Superior temporal gyrus (tissue), 1 donor: Measurements from ENCODE around the gene CERS6.

Experiments used
- DNase-seq: peaks from one replicate; pipeline ENCODE4 v3.0.0-alpha.2; 2016; ENCODE audit errors: extremely low spot score

CERS6 gene

DNA sequence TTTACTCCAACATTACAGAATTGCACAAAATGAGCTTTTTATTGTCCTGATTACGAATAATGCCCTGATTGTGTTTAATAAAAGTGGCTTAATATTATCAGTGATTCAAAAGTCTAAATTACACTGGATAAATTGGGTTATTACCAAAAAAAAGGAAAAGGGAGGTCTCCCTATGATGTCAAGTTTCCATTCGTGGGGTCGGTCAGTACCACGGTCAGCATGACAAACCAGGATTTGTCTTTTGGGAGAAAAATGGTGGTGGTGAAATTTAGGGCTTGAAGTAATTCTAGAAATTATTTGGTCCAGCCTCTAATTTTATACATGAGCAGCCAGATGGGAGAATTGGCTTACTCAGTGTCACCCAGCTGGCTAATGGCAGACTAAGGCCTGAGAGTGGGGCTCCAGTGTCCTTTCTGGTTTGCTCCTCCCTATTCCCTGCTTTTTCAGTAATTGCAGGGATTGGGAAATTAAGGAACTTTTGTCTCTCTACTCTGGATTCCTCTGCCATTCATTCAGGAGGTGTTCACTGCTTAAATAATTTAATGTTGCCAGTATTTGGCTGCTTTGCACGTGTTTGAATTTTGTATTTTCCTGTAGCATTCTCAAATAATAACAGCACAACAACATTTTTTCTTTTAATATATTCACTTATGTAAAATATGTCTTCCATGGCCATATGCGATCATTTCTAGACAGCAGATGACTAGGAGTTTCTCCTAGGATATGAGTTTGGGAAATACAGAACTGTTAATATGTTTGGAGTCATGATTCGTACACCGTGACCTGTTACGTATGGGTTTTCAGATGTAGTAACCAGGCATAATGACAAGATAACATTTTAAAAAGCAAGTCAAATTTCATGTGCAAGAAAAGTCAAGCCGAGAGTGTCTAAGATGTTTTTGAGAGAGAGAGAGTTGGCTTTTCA, 217.5 kb downstream of the CERS6 start:
- DNase-seq: no peak

DNA sequence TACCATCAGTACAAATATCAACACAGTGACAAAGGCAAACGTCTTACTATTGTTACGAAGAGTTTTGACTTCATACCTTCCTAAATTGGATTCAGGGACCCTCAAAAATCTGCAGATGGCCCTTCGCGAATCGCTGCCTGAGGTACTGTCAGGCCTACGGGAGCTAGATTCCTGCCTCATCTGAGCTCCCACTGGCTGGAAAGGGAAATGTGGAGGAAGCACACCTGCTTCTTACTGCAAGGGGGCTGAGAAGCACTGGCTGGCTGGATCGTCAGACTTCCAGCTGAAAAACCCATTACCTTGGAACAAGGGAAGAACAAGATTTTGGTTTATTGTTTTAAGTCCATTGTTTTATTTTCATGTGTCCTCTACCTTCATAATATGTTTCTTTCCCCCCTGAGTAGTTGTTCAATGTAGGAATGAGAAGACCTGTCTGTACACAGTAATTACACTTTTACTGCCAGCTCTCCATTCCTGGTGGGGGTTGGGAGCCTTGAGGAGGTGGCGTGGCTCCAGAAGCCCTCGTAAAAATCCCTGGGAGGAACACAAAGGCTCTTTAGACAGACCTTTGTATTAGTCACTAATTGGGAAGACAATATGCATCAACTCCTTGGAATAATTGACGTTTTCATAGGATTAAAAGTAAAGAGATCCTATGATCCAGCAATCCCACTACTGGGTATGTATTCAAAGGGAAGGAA, 222.2 kb downstream of the CERS6 start:
- no peak for DNase-seq

DNA sequence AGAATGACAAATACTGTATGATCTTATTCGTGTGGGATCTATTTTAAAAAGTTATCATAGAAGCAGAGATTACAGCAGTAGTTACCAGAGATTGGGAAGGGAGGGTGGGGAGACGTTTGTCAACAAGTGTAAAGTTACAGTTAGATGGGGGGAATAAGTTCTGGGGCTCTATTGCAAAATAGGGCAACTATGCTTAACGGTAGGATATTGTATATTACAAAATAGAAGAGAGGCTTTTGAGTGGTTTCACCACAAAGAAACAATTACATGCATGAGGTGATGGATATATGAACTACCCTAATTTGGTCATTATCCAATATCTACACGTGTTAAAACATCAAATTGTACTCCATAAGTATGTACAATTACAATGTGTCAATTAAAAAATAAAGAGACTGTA, 223.0 kb downstream of the CERS6 start:
- no peak for DNase-seq

DNA sequence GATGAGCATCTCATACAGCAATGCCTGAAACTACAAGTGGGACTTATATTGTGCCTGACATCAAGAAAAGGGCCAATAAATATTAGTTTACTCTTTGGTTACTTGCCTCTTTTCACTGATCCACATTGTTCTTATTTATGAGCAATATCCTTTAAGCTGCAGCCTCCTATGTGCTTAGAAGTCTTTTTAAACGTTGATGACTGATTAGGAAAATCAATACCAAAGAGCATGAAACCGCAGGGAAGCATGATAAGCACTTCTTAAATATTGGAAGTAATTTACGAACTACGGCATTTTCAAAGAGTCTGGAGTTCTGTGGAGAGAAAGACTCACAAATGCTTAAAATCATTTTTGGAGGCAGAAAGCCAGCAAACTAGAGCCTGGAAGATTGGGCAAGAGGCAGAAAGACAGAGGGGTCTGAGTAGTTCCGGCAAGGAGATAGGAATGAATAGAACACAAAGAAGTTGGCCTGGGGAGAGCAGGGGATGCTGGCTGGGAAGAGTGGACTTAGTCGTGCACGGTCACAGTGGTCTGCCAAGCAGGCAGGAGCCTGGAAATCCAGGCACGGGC, 223.8 kb downstream of the CERS6 start:
- DNase-seq: no peak

DNA sequence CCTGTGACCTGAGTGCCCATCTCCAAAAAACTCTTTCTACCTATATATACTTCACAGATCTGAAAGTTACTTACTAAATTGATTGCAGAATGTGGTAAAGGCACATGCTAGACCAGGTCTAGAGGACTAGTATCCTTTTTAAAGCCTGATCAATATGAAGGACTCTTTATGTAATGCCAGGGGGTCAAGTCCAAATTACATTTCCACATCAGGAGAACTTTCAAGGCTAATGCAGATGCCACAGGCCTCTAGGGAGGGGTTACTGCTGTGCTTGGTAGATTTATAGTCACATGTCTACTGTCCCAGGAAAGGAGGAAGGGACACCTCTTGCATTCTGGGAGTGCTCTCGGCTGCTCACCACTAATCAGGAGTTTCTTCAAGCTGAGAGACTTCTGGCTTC, 227.9 kb downstream of the CERS6 start:
- DNase-seq: no peak

DNA sequence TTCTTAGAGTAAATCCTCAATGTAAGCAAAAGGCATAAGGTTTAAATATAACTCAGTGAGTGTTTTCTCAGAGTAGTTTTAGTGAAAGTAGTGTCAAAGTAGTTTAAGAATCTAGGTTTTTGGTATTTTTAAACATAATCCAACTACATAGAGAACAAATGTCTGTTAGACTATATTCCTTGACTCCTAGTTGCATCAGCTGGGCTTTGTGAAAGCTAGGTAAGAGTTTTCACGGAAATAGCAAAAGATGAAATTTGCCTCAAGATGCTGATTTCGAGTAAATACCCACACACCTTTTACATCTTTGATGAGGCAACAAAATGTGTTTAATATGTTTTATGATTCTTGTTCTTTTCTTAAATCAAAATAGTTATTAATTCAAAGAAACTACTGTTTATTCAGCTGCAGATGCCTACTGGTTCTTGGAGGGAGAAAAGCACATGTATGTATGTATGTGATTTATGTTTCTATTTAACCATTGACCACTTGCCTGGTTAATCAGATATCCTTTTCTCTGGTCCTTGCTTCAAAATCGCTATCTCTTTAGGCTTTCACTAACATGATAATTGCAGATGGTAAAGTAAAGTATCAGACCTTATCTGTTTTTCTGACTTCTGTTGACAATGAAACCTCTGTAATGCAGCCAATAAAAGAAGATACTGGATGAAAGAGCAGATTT, 229.0 kb downstream of the CERS6 start:
- no peak for DNase-seq

DNA sequence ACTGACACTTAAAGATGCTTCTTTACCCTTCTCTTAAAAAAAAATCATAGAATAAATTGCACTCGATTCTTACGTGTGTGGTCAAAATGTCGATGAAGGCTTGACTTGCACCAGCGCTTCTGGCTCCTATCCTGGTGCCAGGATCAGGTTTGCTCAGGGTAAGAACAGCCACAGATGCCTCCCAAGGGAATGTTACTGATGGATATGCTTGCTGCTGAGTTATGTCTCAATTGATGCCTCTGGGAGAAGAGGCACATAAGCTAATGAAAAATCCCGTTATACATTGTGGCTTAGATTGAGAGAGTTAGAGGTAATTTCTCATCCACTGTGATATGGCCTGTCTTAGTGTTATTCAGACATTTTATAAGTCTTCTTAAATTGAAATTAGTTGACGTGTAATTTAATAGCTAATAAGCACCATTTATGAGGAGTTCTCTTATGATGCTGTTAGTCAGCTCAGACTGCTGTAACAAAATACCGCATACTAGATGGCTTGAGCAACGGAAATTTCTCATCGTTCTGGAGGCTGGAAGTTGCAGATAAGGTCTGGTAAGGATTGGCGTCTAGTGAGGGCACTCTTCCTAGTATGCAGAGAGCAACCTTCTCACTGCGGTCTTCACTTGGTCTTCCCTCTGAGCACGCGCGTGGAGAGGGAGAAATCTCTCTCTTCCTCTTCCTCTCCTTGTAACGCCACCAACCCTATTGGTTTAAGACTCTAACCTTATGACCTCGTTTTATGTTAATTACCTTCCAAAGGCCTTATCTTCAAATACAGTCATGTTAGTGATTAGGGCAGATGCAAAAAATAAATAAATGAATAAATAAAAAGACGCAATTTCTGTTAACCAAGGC, 229.8 kb downstream of the CERS6 start:
- no peak for DNase-seq

DNA sequence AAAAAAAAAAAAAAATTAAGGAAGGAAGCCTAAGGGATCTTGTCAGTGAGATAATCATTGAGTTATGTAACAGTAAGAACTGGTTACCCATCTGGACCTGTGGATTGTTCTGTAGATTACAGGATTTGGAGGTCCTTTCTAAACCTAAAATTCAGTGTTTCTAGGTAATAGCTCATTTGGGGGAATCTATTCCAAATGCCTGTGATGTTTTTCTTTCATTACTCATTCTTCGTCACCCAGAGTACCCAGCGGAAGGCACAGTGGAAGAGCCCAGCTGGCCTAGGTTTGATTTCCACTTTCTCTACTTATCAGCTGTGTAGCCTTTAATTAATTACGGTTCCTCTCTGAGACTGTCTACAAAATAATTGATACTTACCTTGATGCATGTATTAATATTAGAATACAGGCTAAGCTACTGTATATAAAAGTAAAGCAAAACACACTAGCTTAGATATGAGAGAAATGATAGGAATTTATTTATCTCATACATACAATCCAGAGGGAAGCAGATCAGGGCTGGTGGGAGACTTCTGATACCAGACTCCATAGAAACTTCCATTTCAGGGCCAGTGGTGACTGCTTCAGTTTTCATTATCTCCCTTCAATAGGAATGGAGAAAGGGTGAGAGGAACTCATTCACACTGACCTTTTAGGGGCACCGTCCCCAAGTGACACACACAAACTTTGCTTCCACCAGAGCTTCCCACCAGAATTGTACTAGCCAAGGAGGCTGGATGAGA, 230.6 kb downstream of the CERS6 start:
- no peak for DNase-seq

DNA sequence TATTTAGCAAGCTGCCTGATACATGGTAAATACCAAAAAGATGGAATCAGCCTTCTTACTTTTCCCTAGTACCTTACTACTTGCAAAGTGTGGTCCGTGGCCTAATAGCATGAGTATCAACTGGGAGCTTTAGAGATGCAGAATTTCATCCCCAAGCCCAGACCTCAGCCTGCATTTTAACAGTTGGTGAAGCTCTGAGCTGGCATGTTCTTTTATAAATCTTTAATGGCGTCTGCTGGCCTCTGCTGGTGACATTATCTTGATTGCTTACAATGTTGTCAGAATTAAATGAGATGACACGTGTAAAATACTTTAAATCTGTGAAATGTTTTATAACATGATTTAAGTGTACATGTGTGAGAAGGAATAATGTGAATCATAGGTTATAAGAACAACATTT, 231.2 kb downstream of the CERS6 start:
- peak; percentile 43 for DNase-seq

DNA sequence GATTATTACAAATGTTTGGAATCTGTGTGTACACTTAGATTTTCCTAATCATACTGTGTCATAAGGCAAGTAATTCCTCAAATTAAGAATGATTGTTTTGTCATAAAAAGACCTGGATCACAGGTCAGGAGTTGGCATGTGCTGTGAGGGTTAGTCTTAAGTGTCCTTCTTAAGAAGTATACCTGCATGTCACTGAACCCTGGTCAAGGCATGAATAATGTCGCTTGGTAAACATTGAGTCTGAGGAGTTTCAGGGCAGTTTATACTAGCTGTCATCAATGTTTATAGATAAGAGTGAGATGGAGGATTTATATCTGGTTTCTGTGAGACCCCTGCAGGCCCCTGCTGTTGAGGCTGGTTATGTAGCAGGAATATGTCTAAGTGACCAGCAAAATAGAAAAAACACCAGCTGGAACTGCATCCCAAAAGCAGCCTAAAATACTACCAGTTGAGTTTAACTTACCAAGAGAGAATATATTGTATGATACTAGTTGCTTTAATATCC, 234.4 kb downstream of the CERS6 start:
- no peak for DNase-seq

DNA sequence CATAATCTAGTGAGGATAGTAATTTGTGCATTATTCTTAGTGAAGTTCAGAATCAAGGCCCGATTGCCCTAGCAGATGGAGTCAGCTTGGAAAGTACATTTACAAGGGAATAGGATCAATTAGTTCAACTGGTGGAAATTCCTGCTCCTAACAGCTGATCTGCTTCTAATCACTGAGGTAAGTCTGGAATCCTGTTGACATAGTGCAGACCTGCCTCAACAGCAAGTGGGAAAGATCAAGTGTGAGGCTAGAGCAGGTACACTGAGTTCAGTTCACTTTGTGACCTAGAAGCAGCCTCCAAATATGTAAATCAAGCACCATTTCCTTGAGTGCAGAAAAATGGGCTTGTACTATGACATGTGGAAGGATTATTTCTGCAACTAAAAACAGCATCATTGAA, 235.1 kb downstream of the CERS6 start:
- no peak for DNase-seq

DNA sequence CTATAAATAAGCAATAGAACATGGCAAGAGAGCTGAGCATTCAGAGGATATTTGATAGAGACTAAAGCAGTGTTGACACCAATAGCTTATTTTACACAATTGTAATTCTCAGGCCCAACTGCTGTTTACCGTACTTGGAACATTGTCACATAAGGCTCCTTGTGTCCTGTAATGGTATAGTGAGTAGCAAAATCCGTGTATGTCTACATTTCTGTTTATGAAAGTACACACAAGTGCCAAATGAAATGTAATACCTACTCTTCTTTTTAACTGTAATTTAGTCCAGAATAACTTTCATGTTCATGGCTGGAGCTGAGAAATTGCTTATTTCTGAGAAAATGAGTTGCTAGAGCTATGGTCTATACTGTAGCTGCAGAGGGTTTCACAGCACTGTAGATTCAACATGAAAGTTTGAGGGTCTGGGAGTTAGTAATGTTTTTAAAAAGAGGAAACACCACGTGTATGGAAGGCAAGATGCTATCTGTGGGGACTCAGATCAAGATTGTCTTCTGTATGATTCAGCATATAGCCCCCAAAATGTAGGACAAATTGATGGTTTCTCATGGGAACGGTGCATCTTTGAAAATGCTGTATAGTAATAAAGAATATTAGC, 236.2 kb downstream of the CERS6 start:
- no peak for DNase-seq

DNA sequence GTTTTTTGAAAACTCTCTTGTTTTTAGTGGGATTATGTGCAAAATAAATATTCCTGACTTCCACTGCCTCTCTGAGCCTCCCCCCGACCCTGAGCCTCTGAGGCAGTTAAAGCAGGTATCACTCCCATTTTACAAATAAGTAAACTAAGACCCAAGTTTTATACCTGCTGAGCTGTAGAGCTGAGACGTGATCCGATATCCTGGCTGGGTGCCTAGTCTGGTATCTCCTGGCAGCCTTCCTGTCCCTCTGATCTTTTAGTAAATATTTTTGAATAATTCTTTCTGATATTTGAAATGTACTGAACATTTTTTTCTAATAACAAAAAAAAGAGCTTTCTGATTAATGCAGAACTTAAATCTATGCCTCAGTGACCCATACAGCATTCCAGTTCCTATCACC, 238.1 kb downstream of the CERS6 start:
- DNase-seq: no peak

DNA sequence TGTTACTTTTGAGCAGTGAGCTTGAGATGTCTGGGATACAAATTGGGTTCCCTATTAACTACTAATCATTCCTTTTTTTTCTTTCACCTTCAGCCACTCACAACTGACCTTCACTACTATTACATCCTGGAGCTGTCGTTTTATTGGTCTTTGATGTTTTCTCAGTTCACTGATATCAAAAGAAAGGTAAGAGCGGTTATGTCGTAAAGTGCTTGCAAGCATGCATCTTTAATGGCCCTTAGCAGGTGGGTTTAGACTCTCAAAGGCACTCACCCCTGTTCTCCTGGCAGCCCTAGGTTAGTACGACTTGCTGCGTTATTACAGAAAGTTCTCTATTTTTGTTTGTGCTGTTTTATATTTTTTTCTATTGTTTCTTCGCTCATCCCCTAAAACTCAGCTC, 238.8 kb downstream of the CERS6 start:
- DNase-seq: no peak

DNA sequence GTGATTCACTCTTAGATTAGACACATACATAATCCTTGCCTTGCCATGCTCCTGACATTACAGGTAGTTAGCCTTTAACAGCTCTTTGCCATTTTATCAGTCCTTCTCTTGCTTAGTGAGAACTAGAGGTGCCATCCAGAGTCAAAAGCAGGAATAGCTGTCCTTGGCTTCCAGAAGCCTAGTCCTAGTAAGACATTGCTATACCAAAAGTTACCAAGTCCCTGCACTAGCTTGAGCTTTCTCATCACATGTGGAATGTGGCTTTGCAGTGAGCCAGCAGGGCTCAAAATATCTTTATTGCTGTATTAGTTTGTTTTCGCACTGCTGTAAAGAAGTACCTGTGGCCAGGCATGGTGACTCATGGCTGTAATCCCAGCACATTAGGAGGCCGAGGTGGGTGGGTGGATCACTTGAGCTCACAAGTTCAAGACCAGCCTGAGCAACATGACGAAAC, 241.6 kb downstream of the CERS6 start:
- no peak for DNase-seq

DNA sequence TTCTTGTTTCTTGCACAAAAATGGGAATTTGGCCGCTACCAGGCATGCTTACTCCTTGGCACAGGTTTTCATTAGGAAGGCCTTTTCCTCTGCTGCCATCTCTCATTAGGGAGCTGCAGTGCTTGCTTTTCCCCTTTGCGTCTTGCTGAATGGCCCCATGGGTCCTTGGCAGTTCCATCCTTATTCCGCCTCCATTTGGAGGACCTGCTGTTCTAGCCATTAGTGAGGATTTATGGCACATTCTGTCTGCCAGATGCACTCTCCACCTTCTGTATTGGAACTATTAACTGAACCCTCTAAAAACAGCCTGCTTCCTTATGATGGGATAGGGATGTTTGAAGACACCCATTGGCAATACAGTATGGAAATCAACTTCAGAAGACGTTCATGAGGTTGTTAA, 242.9 kb downstream of the CERS6 start:
- no peak for DNase-seq

DNA sequence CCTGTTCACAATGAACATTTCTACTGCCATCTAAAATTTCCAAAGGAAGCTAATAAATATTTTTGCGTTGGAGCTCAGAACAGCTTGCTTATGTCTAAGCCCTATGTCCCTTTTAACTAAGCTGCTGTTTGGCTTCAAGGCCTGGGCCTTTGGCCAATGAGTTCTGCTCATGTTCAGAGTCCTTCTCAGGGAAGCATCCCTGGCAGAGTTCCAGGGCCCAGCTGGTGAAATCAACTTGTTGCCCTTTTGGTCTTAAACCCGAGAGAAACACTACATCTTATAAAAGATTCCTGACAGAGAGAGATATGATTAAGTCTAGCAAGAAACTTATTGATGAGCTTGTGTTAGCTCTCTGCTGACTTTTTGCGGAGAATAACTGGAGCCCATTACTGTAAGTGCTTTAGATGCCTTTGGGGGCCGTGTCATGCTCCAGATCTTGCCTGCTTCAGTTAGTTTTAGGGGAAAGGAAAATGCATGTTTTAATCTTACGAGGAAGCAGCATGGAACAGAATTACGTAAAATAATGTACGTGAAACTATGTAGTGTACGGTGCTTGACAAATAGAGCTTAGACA, 243.9 kb downstream of the CERS6 start:
- peak; percentile 60 for DNase-seq

DNA sequence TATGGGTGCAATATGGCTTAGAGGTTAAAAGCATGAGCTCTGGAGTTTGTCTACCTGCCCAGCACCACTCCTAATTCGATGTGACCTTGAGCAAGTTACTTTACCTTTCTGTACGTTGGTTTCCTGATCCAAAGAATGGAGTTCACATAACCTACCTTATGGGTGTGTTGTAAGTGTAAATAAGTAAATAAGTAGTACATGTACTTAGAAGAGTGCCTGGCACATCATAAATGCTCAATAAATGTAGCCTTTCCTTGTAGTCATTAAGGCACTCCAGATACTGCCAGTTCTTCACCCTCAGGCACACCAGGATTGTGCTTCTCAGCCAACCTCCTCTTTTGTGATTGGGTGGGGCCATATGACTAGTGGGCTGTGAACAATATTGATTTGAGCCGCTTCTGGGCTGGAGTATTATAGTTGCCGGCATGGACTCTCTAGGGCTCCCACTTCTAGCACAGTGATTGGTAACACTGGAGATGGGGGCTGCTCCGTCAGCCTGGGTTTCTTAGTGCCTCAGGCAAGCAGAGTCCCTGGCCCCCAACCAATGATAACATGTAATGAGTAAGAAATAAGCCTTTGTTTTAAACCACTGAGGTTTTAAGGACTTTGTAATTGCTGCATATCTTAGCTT, 244.7 kb downstream of the CERS6 start:
- DNase-seq: no peak

DNA sequence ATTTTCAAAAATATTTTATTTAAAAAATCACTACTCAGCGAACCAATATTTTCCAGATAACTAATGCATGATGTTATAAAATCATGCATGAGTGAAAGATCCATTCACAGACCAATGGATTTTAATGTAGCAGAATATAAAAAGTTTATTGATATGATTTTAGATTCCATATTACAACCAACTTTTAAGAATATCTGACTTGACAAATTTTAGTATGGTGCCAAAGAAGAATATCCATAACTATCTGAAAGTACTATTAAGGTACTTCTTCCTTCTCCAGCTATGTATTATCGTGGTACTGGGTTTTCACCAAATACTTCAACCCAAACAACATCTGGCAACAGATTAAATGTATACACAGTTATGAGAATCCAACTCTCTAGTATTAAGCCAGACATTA, 246.5 kb downstream of the CERS6 start:
- no peak for DNase-seq
